CD4-positive, alpha-beta memory T cell (primary cell): ENCODE data around the gene PLK3. TPM values are rescaled to one million over a fixed set of nuclear protein-coding genes. Genes with fewer than 3 reads are reported as not detected.
"Not testable (repeated sequence)": the region's sequence is repeated elsewhere in the genome, so short reads cannot be mapped to it uniquely, and the experiment has no call there.

Experiments
- CTCF ChIA-PET: fragments of 350-600 bp; sonication (Branson Sonifier 250); formaldehyde crosslinking; loops from one replicate; lab custom pipeline; 2021; ENCODE audit warnings: inconsistent platforms; ENCODE audit not compliant: partially characterized antibody; lab: Charles Lee
- POLR2A ChIA-PET: fragments of 350-600 bp; sonication (Branson Sonifier 250); formaldehyde crosslinking; loops from one replicate; lab custom pipeline; 2021; ENCODE audit not compliant: partially characterized antibody; lab: Charles Lee
- DNase-seq, 5 donors: peaks; one replicate each; pipeline versions ENCODE4 v3.0.0 to v3.0.0-alpha.2; 2020 to 2022; ENCODE audit warnings: mixed read lengths in 1 of 5
- H3K27ac ChIP-seq: one replicate; pipeline ENCODE4 v1.7.0; 2013; ENCODE audit warnings: low read depth, low read length
- H3K27me3 ChIP-seq: 2 replicates; pipeline ENCODE4 v1.7.0; 2013; ENCODE audit warnings: mild to moderate bottlenecking, low read length, moderate library complexity; ENCODE audit not compliant: insufficient read depth
- H3K36me3 ChIP-seq: 2 replicates; pipeline ENCODE4 v1.7.0; 2013; ENCODE audit warnings: mild to moderate bottlenecking, low read length, moderate library complexity; ENCODE audit not compliant: insufficient read depth
- H3K4me1 ChIP-seq: 2 replicates; pipeline ENCODE4 v1.7.0; 2013; ENCODE audit warnings: mild to moderate bottlenecking, low read length, moderate library complexity; ENCODE audit not compliant: insufficient read depth
- H3K4me3 ChIP-seq, 2 donors: one replicate each; pipeline ENCODE4 v1.7.0; 2013; ENCODE audit warnings: low read length in 2 of 2, mild to moderate bottlenecking in 1 of 2
- H3K9me3 ChIP-seq, 2 donors: one replicate each; pipeline ENCODE4 v1.7.0; 2013; ENCODE audit warnings: low read length in 2 of 2, control low read depth in 1 of 2; ENCODE audit not compliant: control insufficient read depth in 1 of 2
- H3K27ac Mint-ChIP-seq, 7 donors: one replicate each; pipeline ENCODE4 v1.8.0; 2020 to 2021; ENCODE audit warnings: mixed read lengths in 7 of 7, mild to moderate bottlenecking in 6 of 7, inconsistent platforms in 3 of 7, moderate library complexity in 3 of 7
- H3K27me3 Mint-ChIP-seq, 2 donors: one replicate each; pipeline ENCODE4 v1.8.0; 2020 to 2021; ENCODE audit warnings: mixed read lengths in 2 of 2
- H3K36me3 Mint-ChIP-seq, 2 donors: one replicate each; pipeline ENCODE4 v1.8.0; 2020 to 2021; ENCODE audit warnings: mixed read lengths in 2 of 2, inconsistent platforms in 1 of 2, mild to moderate bottlenecking in 1 of 2
- H3K4me1 Mint-ChIP-seq, 4 donors: one replicate each; pipeline ENCODE4 v1.8.0; 2020 to 2021; ENCODE audit warnings: mixed read lengths in 4 of 4, mild to moderate bottlenecking in 1 of 4
- H3K4me3 Mint-ChIP-seq, 8 donors: one replicate each; pipeline ENCODE4 v1.8.0; 2020 to 2021; ENCODE audit warnings: mixed read lengths in 8 of 8, mild to moderate bottlenecking in 7 of 8, moderate library complexity in 6 of 8, inconsistent platforms in 3 of 8
- H3K9me3 Mint-ChIP-seq, 8 donors: one replicate each; pipeline ENCODE4 v1.8.0; 2020 to 2021; ENCODE audit warnings: mixed read lengths in 8 of 8, mild to moderate bottlenecking in 5 of 8, inconsistent platforms in 3 of 8, moderate library complexity in 1 of 8
- intact Hi-C: fragments of 100-400 bp; cut with micrococcal nuclease; formaldehyde crosslinking; loops from one replicate; pipeline ENCODE4 v1.15.1; 2023
- polyA plus RNA-seq, 2 donors: library from polyadenylated mRNA; unstranded; fragments of 300-500 nt; fragmentation: Illumina TruSeq; gene quantifications; one replicate each; pipeline ENCODE4 v1.2.3, GENCODE V29; 2021
- total RNA-seq, 2 experiments: library from RNA; stranded (reverse); gene quantifications; one replicate each; pipeline ENCODE4 v1.2.3, GENCODE V29; 2021

PLK3 gene
- total and polyA plus RNA-seq, 4 experiments from 2014 or later = 37.3 to 153 (median 97.5) TPM

GRCh38 chr1:44824392-44824791 lies 24.2 kb downstream of the PLK3 start:
- H3K27me3 Mint-ChIP-seq, H3K4me3 ChIP-seq, H3K27ac ChIP-seq, H3K36me3 ChIP-seq, H3K9me3 Mint-ChIP-seq, H3K27ac Mint-ChIP-seq, intact Hi-C loops, H3K4me3 Mint-ChIP-seq, H3K9me3 ChIP-seq, DNase-seq, H3K27me3 ChIP-seq, H3K36me3 Mint-ChIP-seq: not testable (repeated sequence)
- CTCF ChIA-PET = interaction anchor here (1.7 kb wide), 1 partner anchor 94 kb away, joined by 3 read pairs; the partner anchor contains the start of gene RNU5D-1
- peaks cover 18% of the 10 kb centered on the region for H3K4me1 ChIP-seq
- POLR2A ChIA-PET = interaction anchor here (1.2 to 22.2 kb wide), 3 partner anchors 19 to 187 kb away, joined by 3 to 1564 read pairs (median 49); partner anchors contain the start of genes BTBD19, DYNLT4, HECTD3 and PLK3
- H3K4me1 Mint-ChIP-seq = peaks cover 7 to 22% (median 13%) of the 10 kb centered on the region in 4 donors

- no peak for DNase-seq
- Histone ChIP-seq H3K27me3 (no peaks in the 10 kb centered on the region), H3K27ac (no peak overlapping the region), H3K36me3 (no peaks in the 10 kb centered on the region), H3K4me3 (no peak overlapping the region), H3K4me1 (no peaks in the 10 kb centered on the region), H3K9me3 (no peaks in the 10 kb centered on the region)
- CTCF ChIA-PET = interaction anchor here (1.6 kb wide), 1 partner anchor 9 kb away, joined by 7 read pairs; no protein-coding TSS in a partner anchor
- no peak overlapping the region for H3K4me3 Mint-ChIP-seq
- H3K27me3 Mint-ChIP-seq = no peaks in the 10 kb centered on the region
- intact Hi-C loops = no loop called here
- no peaks in the 10 kb centered on the region for H3K9me3 Mint-ChIP-seq
- H3K4me1 Mint-ChIP-seq = peaks cover 0 to under 1% (median 0%) of the 10 kb centered on the region in 4 donors
- POLR2A ChIA-PET = interaction anchor here (0.8 to 22.2 kb wide), 2 partner anchors 9 to 22 kb away, joined by 4 to 1564 read pairs; partner anchors contain the start of genes BTBD19, DYNLT4 and PLK3
- no peaks in the 10 kb centered on the region for H3K36me3 Mint-ChIP-seq
- H3K27ac Mint-ChIP-seq = no peak overlapping the region
Observed at GRCh38 chr1:44826375-44827196, 26.4 kb downstream of the PLK3 start.

GRCh38 chr1:44827197-44828002 lies 27.2 kb downstream of the PLK3 start:
- Mint-ChIP-seq H3K4me1 (no peaks in the 10 kb centered on the region), H3K36me3 (no peaks in the 10 kb centered on the region), H3K27ac (no peak overlapping the region), H3K4me3 (no peak overlapping the region), H3K27me3 (no peaks in the 10 kb centered on the region), H3K9me3 (no peaks in the 10 kb centered on the region)
- H3K27me3 ChIP-seq = no peaks in the 10 kb centered on the region
- no peak overlapping the region for H3K4me3 ChIP-seq
- H3K4me1 ChIP-seq = no peaks in the 10 kb centered on the region
- intact Hi-C loops = no loop called here
- ChIA-PET CTCF (no interaction called here), POLR2A (interaction anchor here (0.8 to 22.2 kb wide), 3 partner anchors 7 to 22 kb away, joined by 4 to 1564 read pairs (median 24); partner anchors contain the start of genes BTBD19, DYNLT4 and PLK3)
- no peak overlapping the region for H3K27ac ChIP-seq
- no peaks in the 10 kb centered on the region for H3K36me3 ChIP-seq
- H3K9me3 ChIP-seq = no peaks in the 10 kb centered on the region
- DNase-seq = no peak

- H3K27ac ChIP-seq = no peak overlapping the region
- Mint-ChIP-seq H3K27ac (peak overlapping the region in 1 of 7 donors; percentile 74), H3K4me3 (no peak overlapping the region), H3K4me1 (no peaks in the 10 kb centered on the region), H3K36me3 (no peaks in the 10 kb centered on the region), H3K27me3 (no peaks in the 10 kb centered on the region), H3K9me3 (no peaks in the 10 kb centered on the region)
- ChIA-PET POLR2A (interaction anchor here (4.1 to 22.2 kb wide), 2 partner anchors 8 to 23 kb away, joined by 24 to 1564 read pairs; partner anchors contain the start of genes BTBD19, DYNLT4 and PLK3), CTCF (no interaction called here)
- no peaks in the 10 kb centered on the region for H3K27me3 ChIP-seq
- H3K9me3 ChIP-seq = no peaks in the 10 kb centered on the region
- no peak for DNase-seq
- no peaks in the 10 kb centered on the region for H3K4me1 ChIP-seq
- H3K4me3 ChIP-seq = no peak overlapping the region
- intact Hi-C loops = no loop called here
- H3K36me3 ChIP-seq = no peaks in the 10 kb centered on the region
Observed at GRCh38 chr1:44828003-44828651, 27.9 kb downstream of the PLK3 start.

- ChIA-PET CTCF (interaction anchor here (1.8 kb wide), 1 partner anchor 28 kb away, joined by 5 read pairs; the partner anchor contains the start of gene PLK3), POLR2A (interaction anchor here (1.1 to 22.2 kb wide), 3 partner anchors 9 to 108 kb away, joined by 3 to 1564 read pairs (median 24); partner anchors contain the start of genes BTBD19, DYNLT4 and PLK3)
- intact Hi-C loops = no loop called here
- H3K4me3 ChIP-seq = no peak overlapping the region
- H3K9me3 Mint-ChIP-seq = no peaks in the 10 kb centered on the region
- H3K36me3 Mint-ChIP-seq = no peaks in the 10 kb centered on the region
- H3K27me3 ChIP-seq = no peaks in the 10 kb centered on the region
- no peak overlapping the region for H3K4me3 Mint-ChIP-seq
- H3K9me3 ChIP-seq = no peaks in the 10 kb centered on the region
- no peaks in the 10 kb centered on the region for H3K4me1 Mint-ChIP-seq
- no peaks in the 10 kb centered on the region for H3K27me3 Mint-ChIP-seq
- no peak overlapping the region for H3K27ac Mint-ChIP-seq
- no peaks in the 10 kb centered on the region for H3K36me3 ChIP-seq
- DNase-seq = peak in 1 of 5 donors; percentile 36
- H3K4me1 ChIP-seq = no peaks in the 10 kb centered on the region
- H3K27ac ChIP-seq = no peak overlapping the region
Observed at GRCh38 chr1:44828841-44829440, 28.8 kb downstream of the PLK3 start.

- no peak overlapping the region for H3K27ac Mint-ChIP-seq
- H3K4me3 ChIP-seq = no peak overlapping the region
- no peaks in the 10 kb centered on the region for H3K4me1 ChIP-seq
- no peaks in the 10 kb centered on the region for H3K27me3 ChIP-seq
- H3K36me3 Mint-ChIP-seq = no peaks in the 10 kb centered on the region
- H3K4me1 Mint-ChIP-seq = no peaks in the 10 kb centered on the region
- intact Hi-C loops = no loop called here
- POLR2A ChIA-PET = interaction anchor here (0.9 to 4.1 kb wide), 4 partner anchors 10 to 108 kb away, joined by 3 to 24 read pairs (median 6); partner anchors contain the start of gene PLK3
- DNase-seq = no peak
- no peaks in the 10 kb centered on the region for H3K27me3 Mint-ChIP-seq
- no peak overlapping the region for H3K27ac ChIP-seq
- no peaks in the 10 kb centered on the region for H3K9me3 ChIP-seq
- no peaks in the 10 kb centered on the region for H3K9me3 Mint-ChIP-seq
- H3K36me3 ChIP-seq = no peaks in the 10 kb centered on the region
- no peak overlapping the region for H3K4me3 Mint-ChIP-seq
- CTCF ChIA-PET = interaction anchor here (1.8 kb wide), 1 partner anchor 29 kb away, joined by 5 read pairs; the partner anchor contains the start of gene PLK3
Observed at GRCh38 chr1:44829506-44830384, 29.6 kb downstream of the PLK3 start.
